IMR-90 (cell line): Measurements from ENCODE around the gene HDC. TPM values are rescaled to one million over a fixed set of nuclear protein-coding genes. Genes with fewer than 3 reads are reported as not detected.

Experiments
- ATAC-seq: fragments of 200-7000 bp; cut with Tn5 transposase; 2 replicates; pipeline ENCODE4 v1.9.1; 2020; ENCODE audit warnings: low read depth, mild to moderate bottlenecking, moderate library complexity
- BruUV-seq: library from RNA; stranded (reverse); fragments of 400-500 nt; replicated peaks from 2 replicates; lab custom pipeline; 2021; lab: Mats Ljungman, UMichigan
- CTCF ChIA-PET: fragments of 300-600 bp; formaldehyde crosslinking; extraction: SDS; loops from one replicate; lab custom pipeline; 2021; ENCODE audit warnings: antibody characterized with exemption; lab: Yijun Ruan, JAX
- POLR2A ChIA-PET: fragments of 300-600 bp; sonication (Branson Sonifier 250); formaldehyde crosslinking; loops from one replicate; lab custom pipeline; 2022; ENCODE audit warnings: antibody characterized with exemption; ENCODE audit not compliant: unreplicated experiment; lab: Charles Lee
- DNase-seq: peaks from one replicate; pipeline ENCODE4 v3.0.0; 2013
- H2AFZ ChIP-seq: replicated peaks from 2 replicates; pipeline ENCODE3; 2013; ENCODE audit warnings: low read length, mild to moderate bottlenecking; ENCODE audit not compliant: poor library complexity
- H2AK5ac ChIP-seq: 2 replicates; pipeline ENCODE4 v1.6.1; 2013; ENCODE audit warnings: low read depth, low read length, inconsistent platforms
- H2AK9ac ChIP-seq: replicated peaks from 2 replicates; pipeline ENCODE3; 2013; ENCODE audit warnings: mild to moderate bottlenecking, low read depth, low read length, moderate library complexity; ENCODE audit not compliant: poor library complexity
- H2BK120ac ChIP-seq: 2 replicates; pipeline ENCODE4 v1.6.1; 2013; ENCODE audit warnings: low read depth, low read length, inconsistent platforms
- H2BK15ac ChIP-seq: 3 replicates; pipeline ENCODE4 v1.6.1; 2013; ENCODE audit warnings: low read depth, low read length, inconsistent platforms
- H2BK20ac ChIP-seq: 2 replicates; pipeline ENCODE4 v1.6.1; 2013; ENCODE audit warnings: low read depth, mild to moderate bottlenecking, inconsistent platforms, low read length, moderate library complexity
- H2BK5ac ChIP-seq: 2 replicates; pipeline ENCODE4 v1.6.1; 2013; ENCODE audit warnings: mild to moderate bottlenecking, low read depth, low read length, inconsistent platforms; ENCODE audit not compliant: poor library complexity, severe bottlenecking
- H3K14ac ChIP-seq: replicated peaks from 2 replicates; pipeline ENCODE4 v1.6.1; 2013; ENCODE audit warnings: low read depth, low read length, inconsistent platforms
- H3K18ac ChIP-seq: 2 replicates; pipeline ENCODE4 v1.6.1; 2013; ENCODE audit warnings: low read depth, low read length, control low read depth
- H3K23ac ChIP-seq: 2 replicates; pipeline ENCODE4 v1.6.1; 2013; ENCODE audit warnings: low read depth, low read length, inconsistent platforms
- H3K27ac ChIP-seq: 2 replicates; pipeline ENCODE4 v1.5.1; 2013; ENCODE audit warnings: mild to moderate bottlenecking, control low read depth, low read length; ENCODE audit not compliant: insufficient read depth
- H3K27me3 ChIP-seq: 2 replicates; pipeline ENCODE4 v1.6.1; 2013; ENCODE audit warnings: low read length; ENCODE audit not compliant: control insufficient read depth, insufficient read depth
- H3K36me3 ChIP-seq: 2 replicates; pipeline ENCODE4 v1.6.1; 2013; ENCODE audit warnings: low read length, mixed read lengths; ENCODE audit not compliant: control insufficient read depth, insufficient read depth
- H3K4ac ChIP-seq: 2 replicates; pipeline ENCODE4 v1.6.1; 2013; ENCODE audit warnings: low read depth, low read length, inconsistent platforms
- H3K4me1 ChIP-seq: 2 replicates; pipeline ENCODE4 v1.6.1; 2013; ENCODE audit warnings: low read length, mixed read lengths; ENCODE audit not compliant: control insufficient read depth, insufficient read depth
- H3K4me2 ChIP-seq: 2 replicates; pipeline ENCODE4 v1.6.1; 2013; ENCODE audit warnings: low read depth, mild to moderate bottlenecking, control low read depth, low read length, moderate library complexity
- H3K4me3 ChIP-seq: 2 replicates; pipeline ENCODE4 v1.5.1; 2013; ENCODE audit warnings: low read depth, mild to moderate bottlenecking, control low read depth, low read length, moderate library complexity; ENCODE audit not compliant: insufficient read depth
- H3K56ac ChIP-seq: 2 replicates; pipeline ENCODE4 v1.6.1; 2013; ENCODE audit warnings: low read length, inconsistent platforms; ENCODE audit not compliant: insufficient read depth; ENCODE audit errors: extremely low read depth
- H3K79me1 ChIP-seq, 2 experiments: 2 replicates each; pipeline ENCODE4 v1.6.1; 2013; ENCODE audit warnings: low read length in 2 of 2, inconsistent platforms in 1 of 2, low read depth in 1 of 2
- H3K9ac ChIP-seq: 2 replicates; pipeline ENCODE4 v1.6.1; 2013; ENCODE audit warnings: low read depth, low read length, control low read depth
- H3K9me1 ChIP-seq: 2 replicates; pipeline ENCODE4 v1.6.1; 2013; ENCODE audit warnings: low read length, inconsistent platforms; ENCODE audit not compliant: insufficient read depth
- H3K9me3 ChIP-seq: 2 replicates; pipeline ENCODE4 v1.6.1; 2013; ENCODE audit warnings: low read length; ENCODE audit not compliant: control insufficient read depth, insufficient read depth
- H4K20me1 ChIP-seq: 2 replicates; pipeline ENCODE4 v1.6.1; 2013; ENCODE audit warnings: low read length, inconsistent platforms; ENCODE audit not compliant: insufficient read depth
- H4K5ac ChIP-seq: 2 replicates; pipeline ENCODE4 v1.6.1; 2013; ENCODE audit warnings: mild to moderate bottlenecking, low read depth, low read length, control low read depth
- H4K8ac ChIP-seq, 2 experiments: 2 replicates each; pipeline ENCODE4 v1.6.1; 2013; ENCODE audit warnings: low read depth in 2 of 2, low read length in 2 of 2, control low read depth in 1 of 2, inconsistent platforms in 1 of 2
- H4K91ac ChIP-seq: 2 replicates; pipeline ENCODE4 v1.6.1; 2013; ENCODE audit warnings: low read depth, low read length, inconsistent platforms; ENCODE audit not compliant: insufficient read depth
- CEBPB ChIP-seq: IDR thresholded peaks from 2 replicates; pipeline ENCODE4 v1.6.1; 2012; ENCODE audit warnings: low read depth, low read length, improper control_type of control experiment
- FOS ChIP-seq: fragments of 150-350 bp; IDR thresholded peaks from 2 replicates; pipeline ENCODE4 v1.6.1; 2016; ENCODE audit warnings: low read depth, low read length
- MAFK ChIP-seq: IDR thresholded peaks from 2 replicates; pipeline ENCODE4 v1.6.1; 2012; ENCODE audit warnings: low read depth, low read length, improper control_type of control experiment
- MAZ ChIP-seq: IDR thresholded peaks from 2 replicates; pipeline ENCODE4 v1.6.1; 2012; ENCODE audit warnings: low read depth, mild to moderate bottlenecking, low read length, improper control_type of control experiment, moderate library complexity, borderline replicate concordance
- MXI1 ChIP-seq: IDR thresholded peaks from 2 replicates; pipeline ENCODE4 v1.6.1; 2012; ENCODE audit warnings: low read depth, mild to moderate bottlenecking, low read length, moderate library complexity, borderline replicate concordance
- POLR2A ChIP-seq: IDR thresholded peaks from 2 replicates; pipeline ENCODE4 v1.6.1; 2012; ENCODE audit warnings: mild to moderate bottlenecking, low read depth, low read length
- RAD21 ChIP-seq: IDR thresholded peaks from 2 replicates; pipeline ENCODE4 v1.6.1; 2012; ENCODE audit warnings: low read length, improper control_type of control experiment
- SMC3 ChIP-seq: fragments of 150-350 bp; IDR thresholded peaks from 2 replicates; pipeline ENCODE4 v1.6.1; 2016; ENCODE audit warnings: low read depth, mild to moderate bottlenecking, antibody characterized with exemption, low read length, moderate library complexity
- WGBS, 2 experiments: methylation state at CpG; one replicate each; pipeline versions ENCODE4 v1.1.5 to v1.1.7; 2013; ENCODE audit warnings: missing lambda C conversion rate in 2 of 2; ENCODE audit not compliant: insufficient read length in 1 of 2; ENCODE audit errors: extremely low coverage in 2 of 2; 5-methylcytosine and 5-hydroxymethylcytosine counted together
- dilution Hi-C: fragments of 300-500 bp; cut with HindIII; formaldehyde crosslinking; loops from one replicate; pipeline ENCODE4 v1.14.3; 2018; ENCODE audit warnings: low sequenced_read_pairs; ENCODE audit not compliant: unreplicated experiment
- in situ Hi-C: fragments of 300-500 bp; cut with MboI; formaldehyde crosslinking; loops from 3 replicates; pipeline ENCODE4 v1.14.3; 2019; ENCODE audit warnings: low sequenced_read_pairs, inconsistent platforms, mixed read lengths
- intact Hi-C: fragments of 100-400 bp; cut with micrococcal nuclease; formaldehyde crosslinking; loops from 2 replicates; pipeline ENCODE4 v1.10.0; 2022
- polyA plus RNA-seq, 3 experiments: library from polyadenylated mRNA; depleted of rRNA; stranded (reverse); fragments of >200 nt; gene quantifications; 2 replicates each; pipeline ENCODE4 v1.2.3, GENCODE V29; 2012; ENCODE audit warnings: low replicate concordance in 1 of 3
- total RNA-seq: library from RNA; depleted of rRNA; stranded (reverse); fragments of >200 nt; gene quantifications from 2 replicates; pipeline ENCODE4 v1.2.3, GENCODE V29; 2012
- TF ChIP-seq, protein P1 (sequence below): conservative IDR thresholded peaks from 2 replicates; pipeline ENCODE4 v1.5.1; 2012; ENCODE audit warnings: mild to moderate bottlenecking, low read depth, low read length, improper control_type of control experiment

Gene HDC
- total and polyA plus RNA-seq, 2 of the 4 experiments (the other 2 are of a cell fraction), result not detected

- no peak overlapping the region for H3K4me2 ChIP-seq
- intact Hi-C loops, result no loop called here
- no peaks in the 10 kb centered on the region for H3K9me3 ChIP-seq
- H3K56ac ChIP-seq, result no peak overlapping the region
- H3K9ac ChIP-seq, result no peak overlapping the region
- no peak overlapping the region for H4K5ac ChIP-seq
- no peak for ATAC-seq
- H2BK5ac ChIP-seq, result no peak overlapping the region
- no peaks in the 10 kb centered on the region for H3K9me1 ChIP-seq
- ChIA-PET CTCF (no interaction called here), POLR2A (no interaction called here)
- no peak overlapping the region for H3K4me3 ChIP-seq
- no peak overlapping the region for H2AFZ ChIP-seq
- dilution Hi-C loops, result no loop called here
- no peak overlapping the region for H4K91ac ChIP-seq
- DNase-seq, result no peak
- H4K8ac ChIP-seq, result no peak overlapping the region
- H3K27ac ChIP-seq, result no peak overlapping the region
- BruUV-seq, result no TSS peak
- H2BK15ac ChIP-seq, result no peak overlapping the region
- H3K14ac ChIP-seq, result no peak overlapping the region
- H3K79me1 ChIP-seq, result no peaks in the 10 kb centered on the region
- 71% methylated on average over 1 of the region's 1 CpG; no CpG with 5 or more reads in 1 of the 2 experiments for WGBS, 2 experiments
- no peak overlapping the region for H2BK20ac ChIP-seq
- no peaks in the 10 kb centered on the region for H3K36me3 ChIP-seq
- H2AK5ac ChIP-seq, result no peak overlapping the region
- no peak overlapping the region for H3K18ac ChIP-seq
- no peak overlapping the region for H2BK120ac ChIP-seq
- peaks cover 8% of the 10 kb centered on the region for H3K27me3 ChIP-seq
- H3K4ac ChIP-seq, result no peak overlapping the region
- no peak for TF ChIP-seq SMC3
- TF ChIP-seq POLR2A, result no peak
- no peak for TF ChIP-seq MAFK
- no peak for TF ChIP-seq FOS
- no peak for TF ChIP-seq MXI1
- TF ChIP-seq, protein P1, sequence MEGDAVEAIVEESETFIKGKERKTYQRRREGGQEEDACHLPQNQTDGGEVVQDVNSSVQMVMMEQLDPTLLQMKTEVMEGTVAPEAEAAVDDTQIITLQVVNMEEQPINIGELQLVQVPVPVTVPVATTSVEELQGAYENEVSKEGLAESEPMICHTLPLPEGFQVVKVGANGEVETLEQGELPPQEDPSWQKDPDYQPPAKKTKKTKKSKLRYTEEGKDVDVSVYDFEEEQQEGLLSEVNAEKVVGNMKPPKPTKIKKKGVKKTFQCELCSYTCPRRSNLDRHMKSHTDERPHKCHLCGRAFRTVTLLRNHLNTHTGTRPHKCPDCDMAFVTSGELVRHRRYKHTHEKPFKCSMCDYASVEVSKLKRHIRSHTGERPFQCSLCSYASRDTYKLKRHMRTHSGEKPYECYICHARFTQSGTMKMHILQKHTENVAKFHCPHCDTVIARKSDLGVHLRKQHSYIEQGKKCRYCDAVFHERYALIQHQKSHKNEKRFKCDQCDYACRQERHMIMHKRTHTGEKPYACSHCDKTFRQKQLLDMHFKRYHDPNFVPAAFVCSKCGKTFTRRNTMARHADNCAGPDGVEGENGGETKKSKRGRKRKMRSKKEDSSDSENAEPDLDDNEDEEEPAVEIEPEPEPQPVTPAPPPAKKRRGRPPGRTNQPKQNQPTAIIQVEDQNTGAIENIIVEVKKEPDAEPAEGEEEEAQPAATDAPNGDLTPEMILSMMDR, result no peak
- TF ChIP-seq CEBPB, result no peak
- TF ChIP-seq MAZ, result no peak
- no peak for TF ChIP-seq RAD21
- no peak overlapping the region for H2AK9ac ChIP-seq
- H3K4me1 ChIP-seq, result no peaks in the 10 kb centered on the region
- in situ Hi-C loops, result no loop called here
- no peak overlapping the region for H3K23ac ChIP-seq
- H4K20me1 ChIP-seq, result no peaks in the 10 kb centered on the region
Measured at GRCh38 chr15:50218291-50218690, 47.2 kb downstream of the HDC start.
